WTC11 (cell line): ENCODE results near the gene PSMG4. TPM values are rescaled to one million over a fixed set of nuclear protein-coding genes. Genes with fewer than 3 reads are reported as not detected.

Experiments used
- ATAC-seq: fragments of 200-7000 bp; cut with Tn5 transposase; 2 replicates; pipeline ENCODE4 v1.10.0; 2021; ENCODE audit warnings: mild to moderate bottlenecking, moderate library complexity
- CTCF ChIA-PET: fragments of 300-600 bp; sonication (Branson Sonifier 250); formaldehyde crosslinking; loops from one replicate; lab custom pipeline; 2021; ENCODE audit warnings: antibody characterized with exemption; lab: Charles Lee
- POLR2A ChIA-PET: fragments of 350-600 bp; sonication (Branson Sonifier 250); formaldehyde crosslinking; loops from one replicate; lab custom pipeline; 2021; ENCODE audit warnings: antibody characterized with exemption; lab: Charles Lee
- DNase-seq: peaks from one replicate; pipeline ENCODE4 v3.0.0; 2021; ENCODE audit warnings: low spot score
- H3K27ac Mint-ChIP-seq: 2 replicates; pipeline ENCODE4 v1.8.0; 2021; ENCODE audit warnings: mixed read lengths
- H3K27me3 Mint-ChIP-seq: 2 replicates; pipeline ENCODE4 v1.8.0; 2021; ENCODE audit warnings: low read depth, mild to moderate bottlenecking, moderate library complexity, mixed read lengths
- H3K36me3 Mint-ChIP-seq: 2 replicates; pipeline ENCODE4 v1.8.0; 2021; ENCODE audit warnings: mixed read lengths
- H3K4me1 Mint-ChIP-seq: 2 replicates; pipeline ENCODE4 v1.8.0; 2022; ENCODE audit warnings: mixed read lengths
- H3K4me3 Mint-ChIP-seq: 2 replicates; pipeline ENCODE4 v1.8.0; 2021; ENCODE audit warnings: mild to moderate bottlenecking, moderate library complexity, mixed read lengths
- H3K9me3 Mint-ChIP-seq: 2 replicates; pipeline ENCODE4 v1.8.0; 2021; ENCODE audit warnings: mixed read lengths
- CBFB ChIP-seq: sonication (generic); formaldehyde crosslinking; IDR thresholded peaks from 2 replicates; pipeline ENCODE4 v1.8.1; 2022; ENCODE audit warnings: mild to moderate bottlenecking, low read depth, missing genetic modification reagents
- ELF4 ChIP-seq: sonication (generic); formaldehyde crosslinking; IDR thresholded peaks from 2 replicates; pipeline ENCODE4 v1.8.1; 2022; ENCODE audit warnings: low read depth, mild to moderate bottlenecking, moderate library complexity, missing genetic modification reagents
- GABPB1 ChIP-seq: sonication (generic); formaldehyde crosslinking; IDR thresholded peaks from 2 replicates; pipeline ENCODE4 v1.8.1; 2023; ENCODE audit warnings: mild to moderate bottlenecking, missing genetic modification reagents
- HMGA2 ChIP-seq: fragments of 250-450 bp; sonication (Bioruptor Pico); IDR thresholded peaks from 2 replicates; pipeline ENCODE4 v1.4.0; 2021; ENCODE audit warnings: mild to moderate bottlenecking, moderate library complexity
- IRF2 ChIP-seq: sonication (generic); formaldehyde crosslinking; IDR thresholded peaks from 2 replicates; pipeline ENCODE4 v1.8.0; 2022; ENCODE audit warnings: low read depth, missing genetic modification reagents, borderline replicate concordance
- KAT7 ChIP-seq: sonication (generic); formaldehyde crosslinking; IDR thresholded peaks from 2 replicates; pipeline ENCODE4 v1.8.1; 2023; ENCODE audit warnings: missing genetic modification reagents, mild to moderate bottlenecking, borderline replicate concordance
- NFYB ChIP-seq: sonication (generic); formaldehyde crosslinking; conservative IDR thresholded peaks from 2 replicates; pipeline ENCODE4 v1.8.0; 2022; ENCODE audit warnings: low read depth, missing genetic modification reagents
- ZNF232 ChIP-seq: sonication (generic); formaldehyde crosslinking; IDR thresholded peaks from 2 replicates; pipeline ENCODE4 v1.8.0; 2022; ENCODE audit warnings: mild to moderate bottlenecking, missing genetic modification reagents
- ZNF396 ChIP-seq: fragments of 250-450 bp; sonication (Bioruptor Pico); IDR thresholded peaks from 2 replicates; pipeline ENCODE4 v1.8.0; 2021; ENCODE audit warnings: mild to moderate bottlenecking, moderate library complexity, borderline replicate concordance
- ZNF416 ChIP-seq: fragments of 250-450 bp; sonication (Bioruptor Pico); IDR thresholded peaks from 2 replicates; pipeline ENCODE4 v1.9.0; 2021; ENCODE audit warnings: mild to moderate bottlenecking, inconsistent platforms
- ZNF671 ChIP-seq: fragments of 250-450 bp; sonication (Bioruptor Pico); IDR thresholded peaks from 2 replicates; pipeline ENCODE4 v1.8.0; 2021; ENCODE audit warnings: mild to moderate bottlenecking
- total RNA-seq: library from RNA; stranded (reverse); gene quantifications from 3 replicates; pipeline ENCODE4 v1.2.3, GENCODE V29; 2021
- TF ChIP-seq, protein P1 (sequence below): sonication (generic); formaldehyde crosslinking; IDR thresholded peaks from 2 replicates; pipeline ENCODE4 v1.8.1; 2022; ENCODE audit warnings: low read depth, missing genetic modification reagents, borderline replicate concordance
- TF ChIP-seq, protein P2 (sequence below): sonication (generic); formaldehyde crosslinking; IDR thresholded peaks from 2 replicates; pipeline ENCODE4 v1.8.1; 2022; ENCODE audit warnings: mild to moderate bottlenecking, missing genetic modification reagents, moderate library complexity, borderline replicate concordance
- TF ChIP-seq, protein P3 (sequence below): fragments of 250-450 bp; sonication (Bioruptor Pico); IDR thresholded peaks from 2 replicates; pipeline ENCODE4 v1.9.0; 2021; ENCODE audit warnings: moderate library complexity, mild to moderate bottlenecking, inconsistent platforms, borderline replicate concordance
- TF ChIP-seq, protein P4 (sequence below): sonication (generic); formaldehyde crosslinking; IDR thresholded peaks from 2 replicates; pipeline ENCODE4 v1.8.0; 2022; ENCODE audit warnings: mild to moderate bottlenecking, missing genetic modification reagents
- TF ChIP-seq, protein P5 (sequence below): sonication (generic); formaldehyde crosslinking; IDR thresholded peaks from 2 replicates; pipeline ENCODE4 v1.8.1; 2022; ENCODE audit warnings: missing genetic modification reagents, borderline replicate concordance
- TF ChIP-seq, protein P6 (sequence below): sonication (generic); formaldehyde crosslinking; IDR thresholded peaks from 2 replicates; pipeline ENCODE4 v1.8.0; 2022; ENCODE audit warnings: missing genetic modification reagents
- TF ChIP-seq, protein P7 (sequence below): fragments of 250-450 bp; sonication (Bioruptor Pico); IDR thresholded peaks from 2 replicates; pipeline ENCODE4 v1.9.0; 2021; ENCODE audit warnings: mild to moderate bottlenecking

Gene PSMG4
- total RNA-seq, 1 experiment from 2014 or later, result 38.2 TPM

DNA sequence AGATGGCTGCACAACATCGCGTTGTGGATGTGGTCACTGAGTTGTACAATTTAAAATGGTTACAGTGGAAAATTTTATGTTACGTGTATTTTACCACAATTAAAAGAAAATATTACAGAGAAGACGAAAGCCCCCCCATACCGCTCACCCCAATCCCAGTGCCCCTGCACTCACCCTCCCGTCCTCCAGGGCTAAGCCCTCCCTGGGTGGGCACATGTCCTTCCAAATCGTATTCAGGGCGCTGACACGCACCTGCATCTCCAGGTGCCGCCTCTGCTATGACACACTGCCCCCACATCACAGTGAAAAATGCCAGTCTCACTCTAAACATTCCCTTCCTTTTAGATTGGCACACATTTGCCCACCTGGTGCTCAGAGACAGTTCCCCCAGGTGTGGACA is 49.4 kb downstream of the PSMG4 start:
- Mint-ChIP-seq H3K4me1 (peaks cover 17% of the 10 kb centered on the region), H3K9me3 (peaks cover 9% of the 10 kb centered on the region), H3K27ac (peak overlapping the region; percentile 62; the same call in 1 of the 2 replicates), H3K27me3 (no peaks in the 10 kb centered on the region), H3K4me3 (no peak overlapping the region), H3K36me3 (peaks cover 34% of the 10 kb centered on the region)
- no peak for TF ChIP-seq KAT7 (CRISPR knock-in tag)
- TF ChIP-seq HMGA2 (CRISPR knock-in tag), result no peak
- no peak for TF ChIP-seq ZNF416 (CRISPR knock-in tag)
- TF ChIP-seq CBFB, result no peak
- ATAC-seq (no peak), DNase-seq (peak; percentile 3)
- ChIA-PET CTCF (no interaction called here), POLR2A (no interaction called here)

DNA sequence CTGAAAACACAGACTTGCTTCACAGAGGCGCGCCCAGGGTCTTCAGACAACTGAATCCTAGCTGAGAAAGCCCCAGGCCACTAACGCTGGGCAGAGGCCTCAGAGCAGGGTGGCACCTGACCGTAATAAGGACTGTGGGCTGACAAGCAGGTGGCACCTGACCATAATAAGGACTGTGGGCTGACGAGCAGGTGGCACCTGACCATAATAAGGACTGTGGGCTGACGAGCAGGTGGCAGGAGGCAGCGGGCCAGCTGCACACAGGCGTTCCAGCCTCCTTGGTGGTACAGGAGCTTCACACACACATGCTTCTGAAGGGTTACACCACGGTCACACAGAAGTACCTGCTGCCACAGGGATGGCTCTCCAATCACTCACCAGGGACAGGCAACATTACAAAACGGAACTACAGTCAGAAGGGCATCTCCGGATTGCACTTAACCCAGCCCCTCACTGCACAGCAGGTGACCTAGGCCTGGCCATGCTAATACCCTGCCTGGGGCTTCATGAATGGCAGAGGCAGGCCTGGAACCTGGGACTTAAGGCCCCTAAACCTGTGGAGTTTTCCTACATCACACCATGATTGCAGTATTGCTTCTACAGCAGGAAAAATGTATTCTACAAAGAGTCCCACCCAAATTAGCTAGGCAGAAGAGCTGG is 50.8 kb downstream of the PSMG4 start:
- Mint-ChIP-seq H3K9me3 (peaks cover 9% of the 10 kb centered on the region), H3K4me1 (peaks cover 20% of the 10 kb centered on the region), H3K4me3 (no peak overlapping the region), H3K27me3 (no peaks in the 10 kb centered on the region), H3K27ac (0 out of 2 replicates have a peak overlapping the region, but pooled peaks have one; percentile 44), H3K36me3 (peaks cover 34% of the 10 kb centered on the region)
- ChIA-PET POLR2A (no interaction called here), CTCF (no interaction called here)
- DNase-seq, result no peak
- TF ChIP-seq, protein P1, sequence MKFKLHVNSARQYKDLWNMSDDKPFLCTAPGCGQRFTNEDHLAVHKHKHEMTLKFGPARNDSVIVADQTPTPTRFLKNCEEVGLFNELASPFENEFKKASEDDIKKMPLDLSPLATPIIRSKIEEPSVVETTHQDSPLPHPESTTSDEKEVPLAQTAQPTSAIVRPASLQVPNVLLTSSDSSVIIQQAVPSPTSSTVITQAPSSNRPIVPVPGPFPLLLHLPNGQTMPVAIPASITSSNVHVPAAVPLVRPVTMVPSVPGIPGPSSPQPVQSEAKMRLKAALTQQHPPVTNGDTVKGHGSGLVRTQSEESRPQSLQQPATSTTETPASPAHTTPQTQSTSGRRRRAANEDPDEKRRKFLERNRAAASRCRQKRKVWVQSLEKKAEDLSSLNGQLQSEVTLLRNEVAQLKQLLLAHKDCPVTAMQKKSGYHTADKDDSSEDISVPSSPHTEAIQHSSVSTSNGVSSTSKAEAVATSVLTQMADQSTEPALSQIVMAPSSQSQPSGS (CRISPR knock-in tag), result no peak
- TF ChIP-seq, protein P2, sequence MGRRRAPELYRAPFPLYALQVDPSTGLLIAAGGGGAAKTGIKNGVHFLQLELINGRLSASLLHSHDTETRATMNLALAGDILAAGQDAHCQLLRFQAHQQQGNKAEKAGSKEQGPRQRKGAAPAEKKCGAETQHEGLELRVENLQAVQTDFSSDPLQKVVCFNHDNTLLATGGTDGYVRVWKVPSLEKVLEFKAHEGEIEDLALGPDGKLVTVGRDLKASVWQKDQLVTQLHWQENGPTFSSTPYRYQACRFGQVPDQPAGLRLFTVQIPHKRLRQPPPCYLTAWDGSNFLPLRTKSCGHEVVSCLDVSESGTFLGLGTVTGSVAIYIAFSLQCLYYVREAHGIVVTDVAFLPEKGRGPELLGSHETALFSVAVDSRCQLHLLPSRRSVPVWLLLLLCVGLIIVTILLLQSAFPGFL (CRISPR knock-in tag), result no peak
- TF ChIP-seq, protein P3, sequence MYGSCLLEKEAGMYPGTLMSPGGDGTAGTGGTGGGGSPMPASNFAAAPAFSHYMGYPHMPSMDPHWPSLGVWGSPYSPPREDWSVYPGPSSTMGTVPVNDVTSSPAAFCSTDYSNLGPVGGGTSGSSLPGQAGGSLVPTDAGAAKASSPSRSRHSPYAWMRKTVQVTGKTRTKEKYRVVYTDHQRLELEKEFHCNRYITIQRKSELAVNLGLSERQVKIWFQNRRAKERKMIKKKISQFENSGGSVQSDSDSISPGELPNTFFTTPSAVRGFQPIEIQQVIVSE, result no peak
- TF ChIP-seq IRF2 (CRISPR knock-in tag) (no peak), NFYB (CRISPR knock-in tag) (no peak), ZNF671 (CRISPR knock-in tag) (no peak), ELF4 (CRISPR knock-in tag) (no peak), ZNF416 (CRISPR knock-in tag) (no peak), ZNF396 (CRISPR knock-in tag) (no peak), GABPB1 (CRISPR knock-in tag) (no peak), HMGA2 (CRISPR knock-in tag) (no peak), ZNF232 (no peak), KAT7 (CRISPR knock-in tag) (no peak)
- TF ChIP-seq, protein P4, sequence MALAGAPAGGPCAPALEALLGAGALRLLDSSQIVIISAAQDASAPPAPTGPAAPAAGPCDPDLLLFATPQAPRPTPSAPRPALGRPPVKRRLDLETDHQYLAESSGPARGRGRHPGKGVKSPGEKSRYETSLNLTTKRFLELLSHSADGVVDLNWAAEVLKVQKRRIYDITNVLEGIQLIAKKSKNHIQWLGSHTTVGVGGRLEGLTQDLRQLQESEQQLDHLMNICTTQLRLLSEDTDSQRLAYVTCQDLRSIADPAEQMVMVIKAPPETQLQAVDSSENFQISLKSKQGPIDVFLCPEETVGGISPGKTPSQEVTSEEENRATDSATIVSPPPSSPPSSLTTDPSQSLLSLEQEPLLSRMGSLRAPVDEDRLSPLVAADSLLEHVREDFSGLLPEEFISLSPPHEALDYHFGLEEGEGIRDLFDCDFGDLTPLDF (CRISPR knock-in tag), result no peak
- TF ChIP-seq, protein P5, sequence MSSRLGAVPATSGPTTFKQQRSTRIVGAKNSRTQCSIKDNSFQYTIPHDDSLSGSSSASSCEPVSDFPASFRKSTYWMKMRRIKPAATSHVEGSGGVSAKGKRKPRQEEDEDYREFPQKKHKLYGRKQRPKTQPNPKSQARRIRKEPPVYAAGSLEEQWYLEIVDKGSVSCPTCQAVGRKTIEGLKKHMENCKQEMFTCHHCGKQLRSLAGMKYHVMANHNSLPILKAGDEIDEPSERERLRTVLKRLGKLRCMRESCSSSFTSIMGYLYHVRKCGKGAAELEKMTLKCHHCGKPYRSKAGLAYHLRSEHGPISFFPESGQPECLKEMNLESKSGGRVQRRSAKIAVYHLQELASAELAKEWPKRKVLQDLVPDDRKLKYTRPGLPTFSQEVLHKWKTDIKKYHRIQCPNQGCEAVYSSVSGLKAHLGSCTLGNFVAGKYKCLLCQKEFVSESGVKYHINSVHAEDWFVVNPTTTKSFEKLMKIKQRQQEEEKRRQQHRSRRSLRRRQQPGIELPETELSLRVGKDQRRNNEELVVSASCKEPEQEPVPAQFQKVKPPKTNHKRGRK (CRISPR knock-in tag), result no peak
- TF ChIP-seq, protein P6, sequence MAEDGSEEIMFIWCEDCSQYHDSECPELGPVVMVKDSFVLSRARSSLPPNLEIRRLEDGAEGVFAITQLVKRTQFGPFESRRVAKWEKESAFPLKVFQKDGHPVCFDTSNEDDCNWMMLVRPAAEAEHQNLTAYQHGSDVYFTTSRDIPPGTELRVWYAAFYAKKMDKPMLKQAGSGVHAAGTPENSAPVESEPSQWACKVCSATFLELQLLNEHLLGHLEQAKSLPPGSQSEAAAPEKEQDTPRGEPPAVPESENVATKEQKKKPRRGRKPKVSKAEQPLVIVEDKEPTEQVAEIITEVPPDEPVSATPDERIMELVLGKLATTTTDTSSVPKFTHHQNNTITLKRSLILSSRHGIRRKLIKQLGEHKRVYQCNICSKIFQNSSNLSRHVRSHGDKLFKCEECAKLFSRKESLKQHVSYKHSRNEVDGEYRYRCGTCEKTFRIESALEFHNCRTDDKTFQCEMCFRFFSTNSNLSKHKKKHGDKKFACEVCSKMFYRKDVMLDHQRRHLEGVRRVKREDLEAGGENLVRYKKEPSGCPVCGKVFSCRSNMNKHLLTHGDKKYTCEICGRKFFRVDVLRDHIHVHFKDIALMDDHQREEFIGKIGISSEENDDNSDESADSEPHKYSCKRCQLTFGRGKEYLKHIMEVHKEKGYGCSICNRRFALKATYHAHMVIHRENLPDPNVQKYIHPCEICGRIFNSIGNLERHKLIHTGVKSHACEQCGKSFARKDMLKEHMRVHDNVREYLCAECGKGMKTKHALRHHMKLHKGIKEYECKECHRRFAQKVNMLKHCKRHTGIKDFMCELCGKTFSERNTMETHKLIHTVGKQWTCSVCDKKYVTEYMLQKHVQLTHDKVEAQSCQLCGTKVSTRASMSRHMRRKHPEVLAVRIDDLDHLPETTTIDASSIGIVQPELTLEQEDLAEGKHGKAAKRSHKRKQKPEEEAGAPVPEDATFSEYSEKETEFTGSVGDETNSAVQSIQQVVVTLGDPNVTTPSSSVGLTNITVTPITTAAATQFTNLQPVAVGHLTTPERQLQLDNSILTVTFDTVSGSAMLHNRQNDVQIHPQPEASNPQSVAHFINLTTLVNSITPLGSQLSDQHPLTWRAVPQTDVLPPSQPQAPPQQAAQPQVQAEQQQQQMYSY (CRISPR knock-in tag), result no peak
- TF ChIP-seq, protein P7, sequence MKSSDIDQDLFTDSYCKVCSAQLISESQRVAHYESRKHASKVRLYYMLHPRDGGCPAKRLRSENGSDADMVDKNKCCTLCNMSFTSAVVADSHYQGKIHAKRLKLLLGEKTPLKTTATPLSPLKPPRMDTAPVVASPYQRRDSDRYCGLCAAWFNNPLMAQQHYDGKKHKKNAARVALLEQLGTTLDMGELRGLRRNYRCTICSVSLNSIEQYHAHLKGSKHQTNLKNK, result no peak
- peak; percentile 38; the same call in 1 of the 2 replicates for ATAC-seq
